ENCODE results near the gene C2CD2. TPM values are rescaled to one million over a fixed set of nuclear protein-coding genes. Genes with fewer than 3 reads are reported as not detected.

C2CD2 gene
- total and polyA plus RNA-seq, 2 of the 4 experiments (the other 2 are of a cell fraction), result 15.6 to 25.3 TPM

DNA sequence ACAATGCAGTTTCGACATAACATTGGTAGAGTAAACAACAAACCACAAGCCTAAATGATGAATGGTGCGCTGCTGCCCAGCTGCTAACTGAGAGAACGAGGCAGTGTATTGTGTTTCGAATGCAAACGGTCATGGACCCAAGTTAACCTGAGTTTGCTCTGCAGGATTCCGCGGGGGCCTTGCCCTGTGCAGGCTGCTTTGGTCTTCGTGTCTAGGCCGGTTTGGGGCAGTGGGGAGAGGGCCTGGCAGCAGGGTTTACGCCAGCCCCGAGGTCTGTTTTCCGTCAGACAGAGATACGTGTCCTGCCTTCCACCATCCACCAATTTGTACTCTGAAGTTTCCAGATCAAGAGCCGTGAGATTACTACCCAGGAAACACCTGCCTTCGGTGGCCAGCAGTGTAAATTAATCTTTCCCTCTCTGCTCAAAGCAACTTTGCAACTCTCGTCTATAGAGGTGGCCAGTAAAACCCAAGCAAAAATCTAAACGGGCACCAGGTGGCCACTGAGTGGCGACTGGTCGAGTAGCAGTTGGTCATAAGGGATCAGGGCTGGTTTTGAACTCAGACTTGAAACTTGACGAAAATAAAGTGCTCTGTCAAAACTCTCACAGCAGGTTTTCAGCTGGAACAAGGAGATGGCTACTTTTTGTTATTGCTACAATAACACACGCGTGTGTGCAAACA, 68.3 kb downstream of the C2CD2 start:
- H3K56ac ChIP-seq (ENCODE audit: extremely low read depth, insufficient read depth, low read length), result no peak overlapping the region
- H3K14ac ChIP-seq (replicated peaks; ENCODE audit: low read depth, low read length), result no peak overlapping the region
- ATAC-seq (ENCODE audit: low read depth) (peak; percentile 53), DNase-seq (peak; percentile 53)
- peaks cover 2% of the 10 kb centered on the region; the same call in 1 of the 2 replicates for H3K4me1 ChIP-seq (ENCODE audit: control insufficient read depth, insufficient read depth, low read length)
- no peaks in the 10 kb centered on the region; the same call in 1 of the 2 replicates for H4K20me1 ChIP-seq (ENCODE audit: insufficient read depth, low read length)
- no peaks in the 10 kb centered on the region for H3K79me1 ChIP-seq (ENCODE audit: low read depth in 1 of 2, low read length in 2 of 2)
- no peak overlapping the region for H2BK15ac ChIP-seq (ENCODE audit: low read depth, low read length)
- in situ Hi-C loops (cut with MboI; ENCODE audit: low sequenced_read_pairs) (no loop called here), dilution Hi-C loops (cut with HindIII; ENCODE audit: low sequenced_read_pairs, unreplicated experiment) (no loop called here), intact Hi-C loops (cut with micrococcal nuclease) (no loop called here)
- no peak overlapping the region for H2AK9ac ChIP-seq (replicated peaks; ENCODE audit: low read depth, low read length, poor library complexity)
- no peak overlapping the region for H3K4me3 ChIP-seq (ENCODE audit: insufficient read depth, low read depth, low read length)
- no peak overlapping the region for H4K5ac ChIP-seq (ENCODE audit: low read depth, low read length)
- WGBS, 2 experiments (ENCODE audit: extremely low coverage in 2 of 2, insufficient read length in 1 of 2), result 58% methylated on average over 3 of the region's 22 CpGs; no CpG with 5 or more reads in 1 of the 2 experiments
- no peak overlapping the region for H3K18ac ChIP-seq (ENCODE audit: low read depth, low read length)
- H3K36me3 ChIP-seq (ENCODE audit: control insufficient read depth, insufficient read depth, low read length), result peaks cover 14% of the 10 kb centered on the region
- H2BK20ac ChIP-seq (ENCODE audit: low read depth, low read length), result no peak overlapping the region
- no peak overlapping the region for H2AK5ac ChIP-seq (ENCODE audit: low read depth, low read length)
- no peak overlapping the region for H4K8ac ChIP-seq (ENCODE audit: low read depth in 2 of 2, low read length in 2 of 2)
- H3K27ac ChIP-seq (ENCODE audit: insufficient read depth, low read length), result no peak overlapping the region
- TF ChIP-seq MAZ (IDR thresholded peaks at IDR 0.05; ENCODE audit: borderline replicate concordance, low read depth, low read length) (no peak), POLR2A (IDR thresholded peaks at IDR 0.05; ENCODE audit: low read depth, low read length) (no peak), RFX5 (IDR thresholded peaks at IDR 0.05; ENCODE audit: low read depth, low read length) (no peak)
- TF ChIP-seq, protein P1, sequence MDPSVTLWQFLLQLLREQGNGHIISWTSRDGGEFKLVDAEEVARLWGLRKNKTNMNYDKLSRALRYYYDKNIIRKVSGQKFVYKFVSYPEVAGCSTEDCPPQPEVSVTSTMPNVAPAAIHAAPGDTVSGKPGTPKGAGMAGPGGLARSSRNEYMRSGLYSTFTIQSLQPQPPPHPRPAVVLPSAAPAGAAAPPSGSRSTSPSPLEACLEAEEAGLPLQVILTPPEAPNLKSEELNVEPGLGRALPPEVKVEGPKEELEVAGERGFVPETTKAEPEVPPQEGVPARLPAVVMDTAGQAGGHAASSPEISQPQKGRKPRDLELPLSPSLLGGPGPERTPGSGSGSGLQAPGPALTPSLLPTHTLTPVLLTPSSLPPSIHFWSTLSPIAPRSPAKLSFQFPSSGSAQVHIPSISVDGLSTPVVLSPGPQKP (IDR thresholded peaks at IDR 0.05; ENCODE audit: borderline replicate concordance, low read depth, low read length), result no peak
- no peak overlapping the region for H2AFZ ChIP-seq (replicated peaks; ENCODE audit: low read length, poor library complexity)
- H3K9me3 ChIP-seq (ENCODE audit: control insufficient read depth, insufficient read depth, low read length), result no peaks in the 10 kb centered on the region
- no peak overlapping the region for H3K23ac ChIP-seq (ENCODE audit: low read depth, low read length)
- H3K9ac ChIP-seq (ENCODE audit: low read depth, low read length), result no peak overlapping the region
- H3K4ac ChIP-seq (ENCODE audit: low read depth, low read length), result no peak overlapping the region
- peaks cover 6% of the 10 kb centered on the region; the same call in 1 of the 2 replicates for H3K9me1 ChIP-seq (ENCODE audit: insufficient read depth, low read length)
- no peak overlapping the region for H4K91ac ChIP-seq (ENCODE audit: insufficient read depth, low read depth, low read length)
- CTCF ChIA-PET, result no interaction called here
- H3K27me3 ChIP-seq (ENCODE audit: control insufficient read depth, insufficient read depth, low read length), result no peaks in the 10 kb centered on the region
- no peak overlapping the region for H2BK5ac ChIP-seq (ENCODE audit: low read depth, low read length, poor library complexity, severe bottlenecking)
- BruUV-seq (replicated peaks), result TSS peak; percentile 50
- POLR2A ChIA-PET (ENCODE audit: unreplicated experiment), result no interaction called here
- H3K4me2 ChIP-seq (ENCODE audit: low read depth, low read length), result no peak overlapping the region
- no peak overlapping the region for H2BK120ac ChIP-seq (ENCODE audit: low read depth, low read length)
